SK-N-SH treated with all-trans-retinoic acid at 6 μM for 48 hours (cell line): ENCODE data around the gene POMGNT2.

Experiments
- ATAC-seq: fragments of 200-7000 bp; cut with Tn5 transposase; 3 replicates; pipeline ENCODE4 v1.9.1; 2020; ENCODE audit warnings: mild to moderate bottlenecking, moderate library complexity
- ARNTL ChIP-seq: fragments of 450-650 bp; formaldehyde crosslinking; IDR thresholded peaks from 2 replicates; pipeline ENCODE4 v1.5.0; 2020; ENCODE audit warnings: low read depth, mild to moderate bottlenecking, moderate library complexity, borderline replicate concordance
- BACH2 ChIP-seq: fragments of 250-450 bp; sonication (Bioruptor Pico); IDR thresholded peaks from 2 replicates; pipeline ENCODE4 v1.9.0; 2021; ENCODE audit warnings: mild to moderate bottlenecking, borderline replicate concordance
- CREB5 ChIP-seq: fragments of 250-450 bp; sonication (Bioruptor Pico); IDR thresholded peaks from 2 replicates; pipeline ENCODE4 v1.5.1; 2020; ENCODE audit warnings: low read depth, mild to moderate bottlenecking, moderate library complexity
- CSDC2 ChIP-seq: fragments of 250-450 bp; sonication (Bioruptor Pico); IDR thresholded peaks from 2 replicates; pipeline ENCODE4 v1.5.0; 2020; ENCODE audit warnings: mild to moderate bottlenecking, moderate library complexity
- CSRNP3 ChIP-seq: fragments of 250-450 bp; sonication (Bioruptor Pico); IDR thresholded peaks from 2 replicates; pipeline ENCODE4 v1.5.1; 2021; ENCODE audit warnings: mild to moderate bottlenecking, moderate library complexity
- ESRRG ChIP-seq: fragments of 250-450 bp; sonication (Bioruptor Pico); IDR thresholded peaks from 2 replicates; pipeline ENCODE4 v1.6.1; 2021; ENCODE audit warnings: mild to moderate bottlenecking
- GLIS3 ChIP-seq: fragments of 250-450 bp; sonication (Bioruptor Pico); IDR thresholded peaks from 2 replicates; pipeline ENCODE4 v1.5.0; 2020; ENCODE audit warnings: mild to moderate bottlenecking, moderate library complexity
- ISL1 ChIP-seq: fragments of 250-450 bp; sonication (Bioruptor Pico); IDR thresholded peaks from 2 replicates; pipeline ENCODE4 v2.1.2; 2022; ENCODE audit warnings: mild to moderate bottlenecking, moderate library complexity
- OSR1 ChIP-seq: fragments of 250-450 bp; sonication (Bioruptor Pico); IDR thresholded peaks from 2 replicates; pipeline ENCODE4 v1.8.0; 2022; ENCODE audit warnings: moderate library complexity, mild to moderate bottlenecking, inconsistent platforms
- PATZ1 ChIP-seq: fragments of 250-450 bp; sonication (Bioruptor Pico); IDR thresholded peaks from 2 replicates; pipeline ENCODE4 v1.8.0; 2020; ENCODE audit warnings: mild to moderate bottlenecking, moderate library complexity, borderline replicate concordance
- PPARA ChIP-seq: fragments of 250-450 bp; sonication (Bioruptor Pico); IDR thresholded peaks from 2 replicates; pipeline ENCODE4 v1.5.0; 2020; ENCODE audit warnings: mild to moderate bottlenecking, borderline replicate concordance
- RARB ChIP-seq: fragments of 250-450 bp; sonication (Bioruptor Pico); IDR thresholded peaks from 2 replicates; pipeline ENCODE4 v1.8.0; 2021; ENCODE audit warnings: mild to moderate bottlenecking, moderate library complexity
- SNAI2 ChIP-seq: fragments of 250-450 bp; sonication (Bioruptor Pico); IDR thresholded peaks from 2 replicates; pipeline ENCODE4 v1.5.0; 2020; ENCODE audit warnings: mild to moderate bottlenecking, moderate library complexity
- TCF4 ChIP-seq: fragments of 250-450 bp; sonication (Bioruptor Pico); IDR thresholded peaks from 2 replicates; pipeline ENCODE4 v1.8.0; 2021; ENCODE audit warnings: mild to moderate bottlenecking, moderate library complexity, borderline replicate concordance
- TOX ChIP-seq: fragments of 250-450 bp; sonication (Bioruptor Pico); IDR thresholded peaks from 2 replicates; pipeline ENCODE4 v1.8.0; 2021; ENCODE audit warnings: mild to moderate bottlenecking, moderate library complexity, borderline replicate concordance
- ZC3H10 ChIP-seq: fragments of 250-450 bp; sonication (Bioruptor Pico); IDR thresholded peaks from 2 replicates; pipeline ENCODE4 v1.5.1; 2021; ENCODE audit warnings: mild to moderate bottlenecking, moderate library complexity
- ZNF565 ChIP-seq: fragments of 450-650 bp; formaldehyde crosslinking; conservative IDR thresholded peaks from 2 replicates; pipeline ENCODE4 v1.5.0; 2020; ENCODE audit warnings: low read depth, mild to moderate bottlenecking, moderate library complexity
- ZNF70 ChIP-seq: fragments of 450-650 bp; formaldehyde crosslinking; IDR thresholded peaks from 2 replicates; pipeline ENCODE4 v1.5.0; 2020; ENCODE audit warnings: mild to moderate bottlenecking, moderate library complexity
- TF ChIP-seq, protein P1 (sequence below): fragments of 250-450 bp; sonication (Bioruptor Pico); IDR thresholded peaks from 2 replicates; pipeline ENCODE4 v1.5.0; 2020; ENCODE audit warnings: mild to moderate bottlenecking, moderate library complexity

POMGNT2 gene

DNA sequence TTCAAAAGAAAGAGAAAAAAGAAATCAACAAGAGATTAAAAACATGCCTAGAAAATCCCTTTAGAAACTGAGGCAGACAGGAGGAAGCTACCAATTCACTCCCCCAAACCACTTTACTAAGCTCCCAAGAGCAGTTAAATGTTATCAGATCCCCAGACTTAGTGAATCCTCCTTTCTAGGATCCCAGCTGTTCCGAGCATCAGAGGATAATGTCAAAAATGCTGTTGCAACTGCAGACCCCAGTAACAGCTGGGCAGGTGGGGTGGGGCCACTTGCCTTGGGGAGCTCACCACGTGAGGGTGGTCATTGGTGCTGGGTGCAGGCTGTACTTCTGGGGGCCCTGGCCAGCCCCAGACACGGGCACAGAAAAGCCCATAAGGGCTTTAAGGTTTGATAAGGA, 9.1 kb downstream of the POMGNT2 start (continued):
- TF ChIP-seq OSR1 (CRISPR knock-in tag), result no peak

DNA sequence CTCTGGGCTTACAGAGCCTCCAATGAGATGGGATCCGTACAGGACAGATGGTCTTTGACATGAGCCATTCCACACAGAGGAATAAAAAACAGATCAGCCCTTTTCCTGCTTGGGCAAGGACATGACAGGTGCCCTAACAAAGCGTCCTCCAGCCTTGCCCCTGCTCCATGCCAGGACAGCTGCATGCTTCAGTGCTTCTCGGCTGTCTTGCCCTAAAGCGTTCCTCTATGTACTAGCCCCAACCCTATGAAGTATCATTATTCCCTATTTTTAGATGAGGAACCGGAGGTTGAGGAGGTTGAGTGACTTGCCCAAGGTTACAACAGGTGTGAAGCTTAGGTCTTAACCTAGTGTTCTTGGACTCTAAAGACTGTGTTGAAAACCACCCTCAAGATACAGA, 10.5 kb downstream of the POMGNT2 start:
- TF ChIP-seq TCF4 (CRISPR knock-in tag) (no peak), ZC3H10 (CRISPR knock-in tag) (no peak), PATZ1 (no peak), PPARA (CRISPR knock-in tag) (no peak)
- TF ChIP-seq, protein P1, sequence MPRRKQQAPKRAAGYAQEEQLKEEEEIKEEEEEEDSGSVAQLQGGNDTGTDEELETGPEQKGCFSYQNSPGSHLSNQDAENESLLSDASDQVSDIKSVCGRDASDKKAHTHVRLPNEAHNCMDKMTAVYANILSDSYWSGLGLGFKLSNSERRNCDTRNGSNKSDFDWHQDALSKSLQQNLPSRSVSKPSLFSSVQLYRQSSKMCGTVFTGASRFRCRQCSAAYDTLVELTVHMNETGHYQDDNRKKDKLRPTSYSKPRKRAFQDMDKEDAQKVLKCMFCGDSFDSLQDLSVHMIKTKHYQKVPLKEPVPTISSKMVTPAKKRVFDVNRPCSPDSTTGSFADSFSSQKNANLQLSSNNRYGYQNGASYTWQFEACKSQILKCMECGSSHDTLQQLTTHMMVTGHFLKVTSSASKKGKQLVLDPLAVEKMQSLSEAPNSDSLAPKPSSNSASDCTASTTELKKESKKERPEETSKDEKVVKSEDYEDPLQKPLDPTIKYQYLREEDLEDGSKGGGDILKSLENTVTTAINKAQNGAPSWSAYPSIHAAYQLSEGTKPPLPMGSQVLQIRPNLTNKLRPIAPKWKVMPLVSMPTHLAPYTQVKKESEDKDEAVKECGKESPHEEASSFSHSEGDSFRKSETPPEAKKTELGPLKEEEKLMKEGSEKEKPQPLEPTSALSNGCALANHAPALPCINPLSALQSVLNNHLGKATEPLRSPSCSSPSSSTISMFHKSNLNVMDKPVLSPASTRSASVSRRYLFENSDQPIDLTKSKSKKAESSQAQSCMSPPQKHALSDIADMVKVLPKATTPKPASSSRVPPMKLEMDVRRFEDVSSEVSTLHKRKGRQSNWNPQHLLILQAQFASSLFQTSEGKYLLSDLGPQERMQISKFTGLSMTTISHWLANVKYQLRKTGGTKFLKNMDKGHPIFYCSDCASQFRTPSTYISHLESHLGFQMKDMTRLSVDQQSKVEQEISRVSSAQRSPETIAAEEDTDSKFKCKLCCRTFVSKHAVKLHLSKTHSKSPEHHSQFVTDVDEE, result no peak
- ATAC-seq, result no peak

DNA sequence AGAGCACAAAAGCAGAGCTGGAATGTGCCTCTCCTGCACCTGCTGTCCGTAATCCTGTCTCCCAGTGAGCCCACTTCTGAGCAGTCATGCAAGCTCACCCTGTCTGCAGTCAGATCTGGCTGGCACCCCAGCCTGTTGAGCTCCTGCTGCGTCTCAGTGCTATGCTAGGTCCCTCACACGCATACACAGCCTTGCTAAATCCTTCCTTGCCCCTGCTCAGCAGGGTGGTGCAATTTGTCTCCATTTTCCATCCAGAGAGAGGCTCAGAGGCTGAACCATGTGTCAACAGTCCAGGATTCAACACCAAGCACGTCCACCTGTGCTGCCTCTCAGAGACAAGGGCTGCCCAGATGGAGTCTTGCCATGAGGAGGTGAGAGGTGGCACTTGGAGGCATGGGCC, 11.0 kb downstream of the POMGNT2 start:
- no peak for ATAC-seq
- no peak for TF ChIP-seq TOX (CRISPR knock-in tag)
- no peak for TF ChIP-seq ISL1
- TF ChIP-seq PATZ1, result no peak
- TF ChIP-seq ARNTL, result no peak
- TF ChIP-seq CSRNP3, result no peak
- TF ChIP-seq RARB (CRISPR knock-in tag), result no peak

DNA sequence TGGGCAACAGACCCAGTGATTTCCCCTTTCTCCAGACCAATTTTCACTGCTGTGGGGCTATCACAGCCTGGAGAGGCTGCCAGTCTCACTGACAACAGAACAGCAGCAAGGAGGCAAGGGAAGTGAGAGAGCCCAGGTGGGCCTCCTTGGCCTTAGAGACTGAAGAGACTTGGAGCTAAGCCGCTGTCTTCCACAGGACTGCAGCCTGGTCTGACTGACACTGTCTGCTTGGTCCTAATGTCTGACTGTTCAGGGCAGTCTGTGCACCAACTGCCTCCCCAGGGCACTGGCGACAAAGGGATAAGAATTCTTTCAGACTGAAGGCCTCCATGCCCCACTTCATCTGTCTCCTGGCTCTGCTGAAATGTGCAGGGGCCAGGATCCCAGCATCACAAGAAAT, 11.5 kb downstream of the POMGNT2 start:
- TF ChIP-seq ZNF565 (CRISPR knock-in tag) (no peak), CREB5 (CRISPR knock-in tag) (no peak), ZNF70 (no peak), ISL1 (no peak), CSRNP3 (no peak), ARNTL (no peak), TCF4 (CRISPR knock-in tag) (no peak), RARB (CRISPR knock-in tag) (no peak), ESRRG (CRISPR knock-in tag) (no peak), CSDC2 (CRISPR knock-in tag) (no peak), SNAI2 (CRISPR knock-in tag) (no peak), PATZ1 (no peak), ZC3H10 (CRISPR knock-in tag) (no peak), PPARA (CRISPR knock-in tag) (no peak), GLIS3 (CRISPR knock-in tag) (no peak), BACH2 (CRISPR knock-in tag) (no peak)
- TF ChIP-seq, protein P1, result no peak

More for the DNA sequence above, 11.5 kb downstream of the POMGNT2 start:
- ATAC-seq, result no peak
